Islet of Langerhans (tissue), 1 donor: ENCODE data around the gene RBMY1A1.
"Not testable (repeated sequence)": the region's sequence is repeated elsewhere in the genome, so short reads cannot be mapped to it uniquely, and the experiment has no call there.

ENCODE experiments used
- FAIRE-seq: peaks from one replicate; lab custom pipeline; 2011; peaks lifted over from hg19 to GRCh38; lab: Jason Lieb, UNC

The RBMY1A1 gene

GRCh38 chrY:21534579-21534978 is at the start of gene RBMY1A1:
RBMY1A1 (plus strand) TSS chrY:21534879; CDS start chrY:21536892, 2,013 bp downstream.
- not testable (repeated sequence) for FAIRE-seq

- FAIRE-seq = not testable (repeated sequence)
These were observed 23.6 kb upstream of the RBMY1A1 start, which contains the start of gene RBMY1B for GRCh38 chrY:21511038-21511437. RBMY1B (plus strand) TSS chrY:21511338; CDS start chrY:21513351, 2,013 bp downstream.

GRCh38 chrY:21559316-21559984 is 24.8 kb downstream of the RBMY1A1 start:
- FAIRE-seq = peak; percentile 84

- no peak for FAIRE-seq
These were observed 50.8 kb downstream of the RBMY1A1 start for GRCh38 chrY:21585449-21585848.

- not testable (repeated sequence) for FAIRE-seq
These were observed 51.8 kb downstream of the RBMY1A1 start for GRCh38 chrY:21586454-21586853.

GRCh38 chrY:21592059-21592458 is 57.4 kb downstream of the RBMY1A1 start:
- FAIRE-seq = no peak

GRCh38 chrY:21596287-21596686 is 61.6 kb downstream of the RBMY1A1 start:
- not testable (repeated sequence) for FAIRE-seq
